Measurements from ENCODE around the gene SLC9A9. TPM values are rescaled to one million over a fixed set of nuclear protein-coding genes. Genes with fewer than 3 reads are reported as not detected.

Gene SLC9A9
- total and polyA plus RNA-seq, 8 donors, result 0.28 to 5.9 (median 0.75) TPM

DNA sequence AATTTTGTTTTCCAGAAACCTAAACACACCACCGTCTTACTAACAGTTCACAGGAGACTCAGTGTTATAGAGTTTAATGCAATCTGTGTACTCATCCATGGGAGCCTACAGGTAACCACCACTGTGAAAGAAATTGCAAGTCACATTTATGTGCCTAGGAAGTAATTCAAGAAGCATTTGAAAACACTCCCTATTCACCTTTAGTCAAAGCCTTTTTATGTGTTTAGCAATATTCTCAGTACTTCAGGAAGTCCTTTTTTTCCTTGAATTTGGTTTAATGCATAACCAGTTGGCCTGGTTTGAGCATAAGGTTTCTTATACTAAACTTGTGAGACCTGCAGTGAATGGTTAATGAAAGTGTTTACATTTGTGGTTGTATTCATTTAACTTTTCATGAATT lies 382.6 kb downstream of the SLC9A9 start:
- DNase-seq, result no peak

DNA sequence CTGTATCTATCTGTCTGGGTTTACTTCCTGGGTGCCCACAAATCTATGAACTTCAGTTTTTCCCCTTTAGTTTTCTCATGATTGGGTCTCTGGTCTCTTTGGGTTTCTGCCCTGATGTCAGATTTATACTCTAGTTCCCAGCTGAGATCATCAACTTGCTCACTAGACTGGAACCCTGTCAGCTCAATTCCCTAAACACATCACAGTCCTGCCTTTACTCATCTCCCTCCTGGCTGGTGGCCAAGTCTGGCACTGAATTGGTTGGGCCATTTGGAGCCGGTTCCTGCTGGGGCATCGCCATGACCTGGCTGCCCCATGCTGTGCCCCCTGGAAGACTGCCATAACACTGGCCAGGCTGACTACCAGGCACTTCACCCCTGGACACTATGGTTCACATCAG lies 383.4 kb downstream of the SLC9A9 start:
- FAIRE-seq (no peak), ATAC-seq (no peak), DNase-seq (peak in 2 of 6 donors; percentile 36 to 48)
- intact Hi-C loops (cut with DNase I), result no loop called here
- TF ChIP-seq, protein P1, sequence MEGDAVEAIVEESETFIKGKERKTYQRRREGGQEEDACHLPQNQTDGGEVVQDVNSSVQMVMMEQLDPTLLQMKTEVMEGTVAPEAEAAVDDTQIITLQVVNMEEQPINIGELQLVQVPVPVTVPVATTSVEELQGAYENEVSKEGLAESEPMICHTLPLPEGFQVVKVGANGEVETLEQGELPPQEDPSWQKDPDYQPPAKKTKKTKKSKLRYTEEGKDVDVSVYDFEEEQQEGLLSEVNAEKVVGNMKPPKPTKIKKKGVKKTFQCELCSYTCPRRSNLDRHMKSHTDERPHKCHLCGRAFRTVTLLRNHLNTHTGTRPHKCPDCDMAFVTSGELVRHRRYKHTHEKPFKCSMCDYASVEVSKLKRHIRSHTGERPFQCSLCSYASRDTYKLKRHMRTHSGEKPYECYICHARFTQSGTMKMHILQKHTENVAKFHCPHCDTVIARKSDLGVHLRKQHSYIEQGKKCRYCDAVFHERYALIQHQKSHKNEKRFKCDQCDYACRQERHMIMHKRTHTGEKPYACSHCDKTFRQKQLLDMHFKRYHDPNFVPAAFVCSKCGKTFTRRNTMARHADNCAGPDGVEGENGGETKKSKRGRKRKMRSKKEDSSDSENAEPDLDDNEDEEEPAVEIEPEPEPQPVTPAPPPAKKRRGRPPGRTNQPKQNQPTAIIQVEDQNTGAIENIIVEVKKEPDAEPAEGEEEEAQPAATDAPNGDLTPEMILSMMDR (IDR thresholded peaks at IDR 0.05), result no peak
- WGBS, 2 donors, result 44 to 51% methylated on average over 2 of the region's 2 CpGs
- H3K27me3 ChIP-seq, result no peaks in the 10 kb centered on the region
- H3K4me1 ChIP-seq, result no peaks in the 10 kb centered on the region
- H3K4me3 ChIP-seq, result no peak overlapping the region
- H3K36me3 ChIP-seq, result no peaks in the 10 kb centered on the region
- H3K9me3 ChIP-seq, result no peaks in the 10 kb centered on the region
- H3K27ac ChIP-seq, result no peak overlapping the region

More for the DNA sequence above, 382.6 kb downstream of the SLC9A9 start:
- FAIRE-seq (no peak), ATAC-seq (no peak)
- WGBS, 2 donors, result 52 to 74% methylated on average over 1 of the region's 1 CpG
- TF ChIP-seq, protein P1 (IDR thresholded peaks at IDR 0.05), result no peak
- no peaks in the 10 kb centered on the region for H3K4me1 ChIP-seq
- H3K27ac ChIP-seq, result no peak overlapping the region
- intact Hi-C loops (cut with DNase I), result no loop called here
- H3K4me3 ChIP-seq, result no peak overlapping the region
- no peaks in the 10 kb centered on the region for H3K9me3 ChIP-seq
- H3K27me3 ChIP-seq, result no peaks in the 10 kb centered on the region
- no peaks in the 10 kb centered on the region for H3K36me3 ChIP-seq

DNA sequence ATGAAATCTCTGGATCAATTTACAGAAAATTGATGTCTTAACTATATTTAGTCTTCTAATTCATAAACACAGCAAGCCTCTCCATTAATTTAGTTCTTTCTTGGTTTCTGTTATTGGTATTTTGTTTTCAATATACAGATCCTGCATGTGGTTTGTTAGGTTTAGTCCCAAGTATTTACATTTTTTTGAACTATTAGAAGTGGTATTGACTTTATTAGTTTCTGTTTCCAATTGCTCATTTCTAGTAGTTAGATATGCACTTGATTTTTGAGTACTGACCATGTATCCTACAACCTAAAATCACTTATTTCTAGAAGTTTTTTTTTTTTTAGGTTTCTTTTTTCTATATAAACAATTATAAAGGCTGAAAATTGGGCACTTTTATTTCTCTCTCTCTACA lies 392.8 kb downstream of the SLC9A9 start:
- Histone ChIP-seq H3K27me3 (no peaks in the 10 kb centered on the region), H3K27ac (no peak overlapping the region), H3K4me1 (no peaks in the 10 kb centered on the region), H3K4me3 (no peak overlapping the region), H3K36me3 (no peaks in the 10 kb centered on the region), H3K9me3 (peaks cover 0 to 3% (median 0%) of the 10 kb centered on the region in 4 donors)
- TF ChIP-seq, protein P1 (IDR thresholded peaks at IDR 0.05), result no peak
- ATAC-seq (no peak), DNase-seq (no peak), FAIRE-seq (no peak)
- intact Hi-C loops (cut with DNase I), result no loop called here

DNA sequence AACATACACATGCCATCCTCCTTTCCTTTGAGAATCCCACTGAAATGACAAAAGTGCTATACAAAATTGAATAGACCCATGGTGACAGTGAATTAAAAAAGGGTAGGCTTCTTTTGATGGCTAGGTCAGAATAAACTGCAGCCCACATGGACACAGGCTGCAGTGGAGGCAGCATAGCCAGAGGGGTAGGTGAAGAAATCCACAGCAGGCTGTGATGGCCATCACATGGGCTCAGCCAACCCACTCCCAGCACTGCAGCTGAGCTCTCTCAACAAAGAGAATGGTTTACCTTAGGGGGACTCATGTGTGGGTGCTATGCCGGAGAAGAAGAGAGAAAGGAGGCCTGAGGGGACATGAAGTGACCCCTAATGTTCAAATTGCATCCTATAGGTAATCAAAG lies 397.6 kb downstream of the SLC9A9 start:
- Histone ChIP-seq H3K36me3 (no peaks in the 10 kb centered on the region), H3K27me3 (no peaks in the 10 kb centered on the region), H3K4me3 (no peak overlapping the region), H3K9me3 (no peaks in the 10 kb centered on the region), H3K27ac (no peak overlapping the region), H3K4me1 (no peaks in the 10 kb centered on the region)
- 61 to 87% methylated on average over 1 of the region's 1 CpG for WGBS, 2 donors
- FAIRE-seq, result no peak
- DNase-seq, result no peak
- TF ChIP-seq, protein P1 (IDR thresholded peaks at IDR 0.05), result no peak
- no peak for ATAC-seq
- intact Hi-C loops (cut with DNase I), result no loop called here

GRCh38 chr3:143447491-143447890 lies 400.8 kb downstream of the SLC9A9 start:
- no peak for FAIRE-seq
- TF ChIP-seq, protein P1 (IDR thresholded peaks at IDR 0.05), result no peak

More at GRCh38 chr3:143447491-143447890, 400.8 kb downstream of the SLC9A9 start:
- WGBS, 2 donors, result 73 to 83% methylated on average over 5 of the region's 5 CpGs
- no peaks in the 10 kb centered on the region for H3K9me3 ChIP-seq
- no peaks in the 10 kb centered on the region for H3K36me3 ChIP-seq
- no peaks in the 10 kb centered on the region for H3K27me3 ChIP-seq
- intact Hi-C loops (cut with DNase I), result no loop called here
- H3K4me1 ChIP-seq, result peaks cover 0 to 8% (median 0%) of the 10 kb centered on the region in 3 donors
- no peak for DNase-seq
- no peak overlapping the region for H3K4me3 ChIP-seq
- ATAC-seq, result no peak
- no peak overlapping the region for H3K27ac ChIP-seq
